IPS-18c (cell line): ENCODE measurements around the gene KRT17.
"Not testable (repeated sequence)": the region's sequence is repeated elsewhere in the genome, so short reads cannot be mapped to it uniquely, and the experiment has no call there.

ENCODE experiments used
- H3K4me3 ChIP-seq: 2 replicates; pipeline ENCODE4 v1.7.0; 2013; ENCODE audit warnings: low read depth, mild to moderate bottlenecking, low read length, moderate library complexity; ENCODE audit not compliant: insufficient read depth
- H3K9me3 ChIP-seq: one replicate; pipeline ENCODE4 v1.6.1; 2013; ENCODE audit warnings: mild to moderate bottlenecking, low read length, moderate library complexity; ENCODE audit not compliant: control insufficient read depth, insufficient read depth

Gene KRT17

GRCh38 chr17:41627316-41628072 lies 3.1 kb upstream of the KRT17 start:
- H3K9me3 ChIP-seq, result peaks cover 2% of the 10 kb centered on the region
- no peak overlapping the region for H3K4me3 ChIP-seq

- H3K4me3 ChIP-seq, H3K9me3 ChIP-seq: not testable (repeated sequence)
These were observed 2.5 kb upstream of the KRT17 start for GRCh38 chr17:41626914-41627295.

GRCh38 chr17:41626028-41626913 lies 1.9 kb upstream of the KRT17 start:
- not testable (repeated sequence) for H3K9me3 ChIP-seq, H3K4me3 ChIP-seq

GRCh38 chr17:41625602-41626001 lies 1.2 kb upstream of the KRT17 start:
- Histone ChIP-seq H3K4me3 (no peak overlapping the region), H3K9me3 (peaks cover 2% of the 10 kb centered on the region)

GRCh38 chr17:41623184-41623861 lies 1.1 kb downstream of the KRT17 start:
- H3K9me3 ChIP-seq, H3K4me3 ChIP-seq: not testable (repeated sequence)

- not testable (repeated sequence) for H3K4me3 ChIP-seq, H3K9me3 ChIP-seq
These were observed 1.8 kb downstream of the KRT17 start for GRCh38 chr17:41622340-41623183.

- Histone ChIP-seq H3K9me3 (peaks cover 2% of the 10 kb centered on the region), H3K4me3 (no peak overlapping the region)
These were observed 2.5 kb downstream of the KRT17 start for GRCh38 chr17:41621916-41622315.

GRCh38 chr17:41621435-41621817 lies 2.9 kb downstream of the KRT17 start:
- not testable (repeated sequence) for H3K4me3 ChIP-seq

GRCh38 chr17:41620583-41621434 lies 3.6 kb downstream of the KRT17 start:
- Histone ChIP-seq H3K9me3 (peaks cover 2% of the 10 kb centered on the region), H3K4me3 (no peak overlapping the region)

More at GRCh38 chr17:41621435-41621817, 2.9 kb downstream of the KRT17 start:
- not testable (repeated sequence) for H3K9me3 ChIP-seq

GRCh38 chr17:41619927-41620582 lies 4.3 kb downstream of the KRT17 start:
- not testable (repeated sequence) for H3K4me3 ChIP-seq, H3K9me3 ChIP-seq

GRCh38 chr17:41619036-41619926 lies 5.1 kb downstream of the KRT17 start:
- Histone ChIP-seq H3K4me3 (no peak overlapping the region), H3K9me3 (no peaks in the 10 kb centered on the region)

- H3K9me3 ChIP-seq, result no peaks in the 10 kb centered on the region
- H3K4me3 ChIP-seq, result no peak overlapping the region
These were observed 5.9 kb downstream of the KRT17 start for GRCh38 chr17:41618341-41619035.

GRCh38 chr17:41617698-41618097 lies 6.7 kb downstream of the KRT17 start:
- H3K9me3 ChIP-seq, result no peaks in the 10 kb centered on the region

GRCh38 chr17:41617136-41617535 lies 7.2 kb downstream of the KRT17 start:
- H3K9me3 ChIP-seq, result no peaks in the 10 kb centered on the region

More at GRCh38 chr17:41617698-41618097, 6.7 kb downstream of the KRT17 start:
- no peak overlapping the region for H3K4me3 ChIP-seq

More at GRCh38 chr17:41617136-41617535, 7.2 kb downstream of the KRT17 start:
- H3K4me3 ChIP-seq, result no peak overlapping the region
